WTC11 (cell line): ENCODE data around the gene MARVELD1. TPM values are rescaled to one million over a fixed set of nuclear protein-coding genes. Genes with fewer than 3 reads are reported as not detected.
A peak's percentile ranks its signal among the peaks of the same experiment; 100 is the strongest.

Experiments used
- ATAC-seq: fragments of 200-7000 bp; cut with Tn5 transposase; 2 replicates; pipeline ENCODE4 v1.10.0; 2021; ENCODE audit warnings: mild to moderate bottlenecking, moderate library complexity
- CTCF ChIA-PET: fragments of 300-600 bp; sonication (Branson Sonifier 250); formaldehyde crosslinking; loops from one replicate; lab custom pipeline; 2021; ENCODE audit warnings: antibody characterized with exemption; lab: Charles Lee
- POLR2A ChIA-PET: fragments of 350-600 bp; sonication (Branson Sonifier 250); formaldehyde crosslinking; loops from one replicate; lab custom pipeline; 2021; ENCODE audit warnings: antibody characterized with exemption; lab: Charles Lee
- DNase-seq: peaks from one replicate; pipeline ENCODE4 v3.0.0; 2021; ENCODE audit warnings: low spot score
- H3K27ac Mint-ChIP-seq: 2 replicates; pipeline ENCODE4 v1.8.0; 2021; ENCODE audit warnings: mixed read lengths
- H3K27me3 Mint-ChIP-seq: 2 replicates; pipeline ENCODE4 v1.8.0; 2021; ENCODE audit warnings: low read depth, mild to moderate bottlenecking, moderate library complexity, mixed read lengths
- H3K36me3 Mint-ChIP-seq: 2 replicates; pipeline ENCODE4 v1.8.0; 2021; ENCODE audit warnings: mixed read lengths
- H3K4me1 Mint-ChIP-seq: 2 replicates; pipeline ENCODE4 v1.8.0; 2022; ENCODE audit warnings: mixed read lengths
- H3K4me3 Mint-ChIP-seq: 2 replicates; pipeline ENCODE4 v1.8.0; 2021; ENCODE audit warnings: mild to moderate bottlenecking, moderate library complexity, mixed read lengths
- H3K9me3 Mint-ChIP-seq: 2 replicates; pipeline ENCODE4 v1.8.0; 2021; ENCODE audit warnings: mixed read lengths
- NFATC4 ChIP-seq: fragments of 250-450 bp; sonication (Bioruptor Pico); IDR thresholded peaks from 2 replicates; pipeline ENCODE4 v1.9.0; 2021; ENCODE audit warnings: mild to moderate bottlenecking
- NR1H2 ChIP-seq: sonication (generic); formaldehyde crosslinking; IDR thresholded peaks from 2 replicates; pipeline ENCODE4 v1.9.0; 2021; ENCODE audit warnings: mild to moderate bottlenecking, moderate library complexity, missing genetic modification reagents
- TEAD4 ChIP-seq: sonication (generic); formaldehyde crosslinking; IDR thresholded peaks from 2 replicates; pipeline ENCODE4 v1.8.0; 2022; ENCODE audit warnings: mild to moderate bottlenecking, missing genetic modification reagents
- TP53 ChIP-seq: sonication (generic); formaldehyde crosslinking; IDR thresholded peaks from 2 replicates; pipeline ENCODE4 v1.8.1; 2023; ENCODE audit warnings: mild to moderate bottlenecking, missing genetic modification reagents
- ZNF263 ChIP-seq: sonication (generic); formaldehyde crosslinking; IDR thresholded peaks from 2 replicates; pipeline ENCODE4 v1.8.1; 2022; ENCODE audit warnings: low read depth, mild to moderate bottlenecking, moderate library complexity, missing genetic modification reagents
- ZNF317 ChIP-seq: sonication (generic); formaldehyde crosslinking; IDR thresholded peaks from 2 replicates; pipeline ENCODE4 v1.8.1; 2023; ENCODE audit warnings: low read depth, mild to moderate bottlenecking, moderate library complexity, missing genetic modification reagents, borderline replicate concordance
- ZNF423 ChIP-seq: fragments of 250-450 bp; sonication (Bioruptor Pico); IDR thresholded peaks from 2 replicates; pipeline ENCODE4 v2.1.2; 2022; ENCODE audit warnings: mild to moderate bottlenecking, moderate library complexity
- total RNA-seq: library from RNA; stranded (reverse); gene quantifications from 3 replicates; pipeline ENCODE4 v1.2.3, GENCODE V29; 2021
- TF ChIP-seq, protein P1 (sequence below): sonication (generic); formaldehyde crosslinking; conservative IDR thresholded peaks from 2 replicates; pipeline ENCODE4 v1.8.1; 2023; ENCODE audit warnings: mild to moderate bottlenecking, low read depth, missing genetic modification reagents, moderate library complexity
- TF ChIP-seq, protein P2 (sequence below): fragments of 250-450 bp; sonication (Bioruptor Pico); IDR thresholded peaks from 2 replicates; pipeline ENCODE4 v1.9.0; 2021; ENCODE audit warnings: moderate library complexity, mild to moderate bottlenecking, inconsistent platforms, borderline replicate concordance
- TF ChIP-seq, protein P3 (sequence below): sonication (generic); formaldehyde crosslinking; IDR thresholded peaks from 2 replicates; pipeline ENCODE4 v1.8.0; 2022; ENCODE audit warnings: mild to moderate bottlenecking, missing genetic modification reagents
- TF ChIP-seq, protein P4 (sequence below): sonication (generic); formaldehyde crosslinking; IDR thresholded peaks from 2 replicates; pipeline ENCODE4 v1.8.1; 2022; ENCODE audit warnings: missing genetic modification reagents, borderline replicate concordance
- TF ChIP-seq, protein P5 (sequence below): sonication (generic); formaldehyde crosslinking; IDR thresholded peaks from 2 replicates; pipeline ENCODE4 v1.8.0; 2022; ENCODE audit warnings: mild to moderate bottlenecking, missing genetic modification reagents
- TF ChIP-seq, protein P6 (sequence below): sonication (generic); formaldehyde crosslinking; IDR thresholded peaks from 2 replicates; pipeline ENCODE4 v1.8.1; 2022; ENCODE audit warnings: low read depth, mild to moderate bottlenecking, moderate library complexity, missing genetic modification reagents, borderline replicate concordance
- TF ChIP-seq, protein P7 (sequence below): sonication (generic); formaldehyde crosslinking; IDR thresholded peaks from 2 replicates; pipeline ENCODE4 v1.8.1; 2022; ENCODE audit warnings: low read depth, missing genetic modification reagents, borderline replicate concordance

MARVELD1 gene
- total RNA-seq, 1 experiment from 2014 or later: 37.7 TPM

DNA sequence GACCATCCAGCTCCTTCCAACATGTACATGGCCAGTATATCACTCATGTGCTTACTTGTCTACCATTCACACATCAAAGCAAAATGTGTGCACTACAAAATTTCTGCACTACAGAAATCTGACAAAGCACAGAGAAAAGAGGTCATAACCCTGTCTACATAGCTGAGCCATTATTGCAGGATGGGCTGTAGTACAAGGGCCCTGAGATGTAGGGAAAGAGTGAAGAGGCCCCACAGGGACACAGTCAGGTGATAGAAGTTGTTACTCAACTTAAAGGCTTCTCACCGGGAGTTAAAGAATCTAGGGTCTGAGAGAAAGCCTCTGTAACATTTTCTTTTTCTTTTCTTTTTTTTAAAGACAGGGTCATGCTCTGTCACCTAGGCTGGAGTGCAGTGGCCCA is 44.0 kb upstream of the MARVELD1 start:
- ChIA-PET CTCF (interaction anchor here (1.3 to 1.9 kb wide), 3 partner anchors 17 to 40 kb away, joined by 3 to 8 read pairs (median 3); partner anchors contain the start of gene AVPI1), POLR2A (no interaction called here)
- Mint-ChIP-seq H3K4me3 (no peak overlapping the region), H3K4me1 (no peaks in the 10 kb centered on the region), H3K27me3 (no peaks in the 10 kb centered on the region), H3K9me3 (no peaks in the 10 kb centered on the region), H3K27ac (no peak overlapping the region), H3K36me3 (peaks cover 50% of the 10 kb centered on the region)
- ATAC-seq (no peak), DNase-seq (no peak)
- TF ChIP-seq NR1H2 (CRISPR knock-in tag): no peak
- TF ChIP-seq, protein P1, sequence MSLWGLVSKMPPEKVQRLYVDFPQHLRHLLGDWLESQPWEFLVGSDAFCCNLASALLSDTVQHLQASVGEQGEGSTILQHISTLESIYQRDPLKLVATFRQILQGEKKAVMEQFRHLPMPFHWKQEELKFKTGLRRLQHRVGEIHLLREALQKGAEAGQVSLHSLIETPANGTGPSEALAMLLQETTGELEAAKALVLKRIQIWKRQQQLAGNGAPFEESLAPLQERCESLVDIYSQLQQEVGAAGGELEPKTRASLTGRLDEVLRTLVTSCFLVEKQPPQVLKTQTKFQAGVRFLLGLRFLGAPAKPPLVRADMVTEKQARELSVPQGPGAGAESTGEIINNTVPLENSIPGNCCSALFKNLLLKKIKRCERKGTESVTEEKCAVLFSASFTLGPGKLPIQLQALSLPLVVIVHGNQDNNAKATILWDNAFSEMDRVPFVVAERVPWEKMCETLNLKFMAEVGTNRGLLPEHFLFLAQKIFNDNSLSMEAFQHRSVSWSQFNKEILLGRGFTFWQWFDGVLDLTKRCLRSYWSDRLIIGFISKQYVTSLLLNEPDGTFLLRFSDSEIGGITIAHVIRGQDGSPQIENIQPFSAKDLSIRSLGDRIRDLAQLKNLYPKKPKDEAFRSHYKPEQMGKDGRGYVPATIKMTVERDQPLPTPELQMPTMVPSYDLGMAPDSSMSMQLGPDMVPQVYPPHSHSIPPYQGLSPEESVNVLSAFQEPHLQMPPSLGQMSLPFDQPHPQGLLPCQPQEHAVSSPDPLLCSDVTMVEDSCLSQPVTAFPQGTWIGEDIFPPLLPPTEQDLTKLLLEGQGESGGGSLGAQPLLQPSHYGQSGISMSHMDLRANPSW (CRISPR knock-in tag): no peak
- TF ChIP-seq, protein P2, sequence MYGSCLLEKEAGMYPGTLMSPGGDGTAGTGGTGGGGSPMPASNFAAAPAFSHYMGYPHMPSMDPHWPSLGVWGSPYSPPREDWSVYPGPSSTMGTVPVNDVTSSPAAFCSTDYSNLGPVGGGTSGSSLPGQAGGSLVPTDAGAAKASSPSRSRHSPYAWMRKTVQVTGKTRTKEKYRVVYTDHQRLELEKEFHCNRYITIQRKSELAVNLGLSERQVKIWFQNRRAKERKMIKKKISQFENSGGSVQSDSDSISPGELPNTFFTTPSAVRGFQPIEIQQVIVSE (CRISPR knock-in tag): no peak

DNA sequence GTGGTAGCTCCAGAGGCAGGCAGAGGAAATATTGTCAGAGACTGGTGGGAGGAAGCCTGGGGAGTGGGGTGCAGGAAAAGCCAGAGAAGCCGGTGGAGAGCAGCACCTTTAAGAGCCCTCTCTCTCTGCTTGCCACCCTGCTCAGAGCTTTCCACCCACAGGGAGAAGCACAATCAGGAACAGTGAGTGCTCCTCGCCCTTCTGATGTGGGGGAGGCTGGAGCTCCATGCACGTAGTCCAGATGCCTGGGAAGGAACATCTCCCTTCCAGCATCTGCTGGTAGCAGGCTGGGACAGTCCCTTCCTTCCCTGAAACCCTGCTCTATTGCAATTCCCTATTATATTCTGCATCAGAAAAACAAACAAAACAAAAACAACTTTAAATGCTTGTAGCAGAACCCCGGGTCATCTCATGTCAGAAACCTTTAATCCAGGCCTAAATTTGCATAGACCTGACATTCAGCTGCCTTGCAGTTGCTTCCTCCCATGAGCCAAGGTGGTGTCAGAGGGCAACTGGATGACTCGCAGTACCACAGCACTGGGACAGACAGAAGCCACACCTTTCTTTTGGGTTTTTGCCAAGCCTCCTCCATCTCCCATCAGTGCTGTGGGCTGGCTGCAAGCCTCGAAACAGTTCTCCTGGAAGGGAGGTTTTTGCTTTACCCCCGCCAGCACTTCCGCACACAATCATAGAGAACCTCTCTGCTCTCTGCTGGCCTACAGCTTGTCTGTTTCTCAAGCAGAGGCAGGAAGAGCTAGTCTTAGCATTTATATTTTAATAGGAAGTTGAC is 39.6 kb upstream of the MARVELD1 start:
- Mint-ChIP-seq H3K36me3 (peaks cover 30% of the 10 kb centered on the region), H3K4me3 (no peak overlapping the region), H3K27ac (peak overlapping the region; percentile 60; the same call in 1 of the 2 replicates), H3K27me3 (no peaks in the 10 kb centered on the region), H3K9me3 (no peaks in the 10 kb centered on the region), H3K4me1 (no peaks in the 10 kb centered on the region)
- ChIA-PET POLR2A (interaction anchor here (0.6 kb wide), 1 partner anchor 86 kb away, joined by 4 read pairs; no protein-coding TSS in a partner anchor), CTCF (interaction anchor here (0.6 to 4.0 kb wide), 4 partner anchors 10 to 28 kb away, joined by 3 to 37 read pairs (median 5); partner anchors contain the start of gene AVPI1)
- TF ChIP-seq, protein P3, sequence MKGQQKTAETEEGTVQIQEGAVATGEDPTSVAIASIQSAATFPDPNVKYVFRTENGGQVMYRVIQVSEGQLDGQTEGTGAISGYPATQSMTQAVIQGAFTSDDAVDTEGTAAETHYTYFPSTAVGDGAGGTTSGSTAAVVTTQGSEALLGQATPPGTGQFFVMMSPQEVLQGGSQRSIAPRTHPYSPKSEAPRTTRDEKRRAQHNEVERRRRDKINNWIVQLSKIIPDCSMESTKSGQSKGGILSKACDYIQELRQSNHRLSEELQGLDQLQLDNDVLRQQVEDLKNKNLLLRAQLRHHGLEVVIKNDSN: no peak
- TF ChIP-seq, protein P4, sequence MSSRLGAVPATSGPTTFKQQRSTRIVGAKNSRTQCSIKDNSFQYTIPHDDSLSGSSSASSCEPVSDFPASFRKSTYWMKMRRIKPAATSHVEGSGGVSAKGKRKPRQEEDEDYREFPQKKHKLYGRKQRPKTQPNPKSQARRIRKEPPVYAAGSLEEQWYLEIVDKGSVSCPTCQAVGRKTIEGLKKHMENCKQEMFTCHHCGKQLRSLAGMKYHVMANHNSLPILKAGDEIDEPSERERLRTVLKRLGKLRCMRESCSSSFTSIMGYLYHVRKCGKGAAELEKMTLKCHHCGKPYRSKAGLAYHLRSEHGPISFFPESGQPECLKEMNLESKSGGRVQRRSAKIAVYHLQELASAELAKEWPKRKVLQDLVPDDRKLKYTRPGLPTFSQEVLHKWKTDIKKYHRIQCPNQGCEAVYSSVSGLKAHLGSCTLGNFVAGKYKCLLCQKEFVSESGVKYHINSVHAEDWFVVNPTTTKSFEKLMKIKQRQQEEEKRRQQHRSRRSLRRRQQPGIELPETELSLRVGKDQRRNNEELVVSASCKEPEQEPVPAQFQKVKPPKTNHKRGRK (CRISPR knock-in tag): no peak
- TF ChIP-seq ZNF317 (CRISPR knock-in tag) (no peak), TEAD4 (no peak), TP53 (CRISPR knock-in tag) (no peak), ZNF423 (CRISPR knock-in tag) (no peak), NFATC4 (no peak), ZNF263 (no peak)
- TF ChIP-seq, protein P5, sequence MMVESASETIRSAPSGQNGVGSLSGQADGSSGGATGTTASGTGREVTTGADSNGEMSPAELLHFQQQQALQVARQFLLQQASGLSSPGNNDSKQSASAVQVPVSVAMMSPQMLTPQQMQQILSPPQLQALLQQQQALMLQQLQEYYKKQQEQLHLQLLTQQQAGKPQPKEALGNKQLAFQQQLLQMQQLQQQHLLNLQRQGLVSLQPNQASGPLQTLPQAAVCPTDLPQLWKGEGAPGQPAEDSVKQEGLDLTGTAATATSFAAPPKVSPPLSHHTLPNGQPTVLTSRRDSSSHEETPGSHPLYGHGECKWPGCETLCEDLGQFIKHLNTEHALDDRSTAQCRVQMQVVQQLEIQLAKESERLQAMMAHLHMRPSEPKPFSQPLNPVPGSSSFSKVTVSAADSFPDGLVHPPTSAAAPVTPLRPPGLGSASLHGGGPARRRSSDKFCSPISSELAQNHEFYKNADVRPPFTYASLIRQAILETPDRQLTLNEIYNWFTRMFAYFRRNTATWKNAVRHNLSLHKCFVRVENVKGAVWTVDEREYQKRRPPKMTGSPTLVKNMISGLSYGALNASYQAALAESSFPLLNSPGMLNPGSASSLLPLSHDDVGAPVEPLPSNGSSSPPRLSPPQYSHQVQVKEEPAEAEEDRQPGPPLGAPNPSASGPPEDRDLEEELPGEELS (CRISPR knock-in tag): no peak
- TF ChIP-seq, protein P6, sequence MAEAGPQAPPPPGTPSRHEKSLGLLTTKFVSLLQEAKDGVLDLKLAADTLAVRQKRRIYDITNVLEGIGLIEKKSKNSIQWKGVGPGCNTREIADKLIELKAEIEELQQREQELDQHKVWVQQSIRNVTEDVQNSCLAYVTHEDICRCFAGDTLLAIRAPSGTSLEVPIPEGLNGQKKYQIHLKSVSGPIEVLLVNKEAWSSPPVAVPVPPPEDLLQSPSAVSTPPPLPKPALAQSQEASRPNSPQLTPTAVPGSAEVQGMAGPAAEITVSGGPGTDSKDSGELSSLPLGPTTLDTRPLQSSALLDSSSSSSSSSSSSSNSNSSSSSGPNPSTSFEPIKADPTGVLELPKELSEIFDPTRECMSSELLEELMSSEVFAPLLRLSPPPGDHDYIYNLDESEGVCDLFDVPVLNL (CRISPR knock-in tag): no peak
- TF ChIP-seq, protein P7, sequence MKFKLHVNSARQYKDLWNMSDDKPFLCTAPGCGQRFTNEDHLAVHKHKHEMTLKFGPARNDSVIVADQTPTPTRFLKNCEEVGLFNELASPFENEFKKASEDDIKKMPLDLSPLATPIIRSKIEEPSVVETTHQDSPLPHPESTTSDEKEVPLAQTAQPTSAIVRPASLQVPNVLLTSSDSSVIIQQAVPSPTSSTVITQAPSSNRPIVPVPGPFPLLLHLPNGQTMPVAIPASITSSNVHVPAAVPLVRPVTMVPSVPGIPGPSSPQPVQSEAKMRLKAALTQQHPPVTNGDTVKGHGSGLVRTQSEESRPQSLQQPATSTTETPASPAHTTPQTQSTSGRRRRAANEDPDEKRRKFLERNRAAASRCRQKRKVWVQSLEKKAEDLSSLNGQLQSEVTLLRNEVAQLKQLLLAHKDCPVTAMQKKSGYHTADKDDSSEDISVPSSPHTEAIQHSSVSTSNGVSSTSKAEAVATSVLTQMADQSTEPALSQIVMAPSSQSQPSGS: no peak
- TF ChIP-seq, protein P2 (CRISPR knock-in tag): no peak
- TF ChIP-seq, protein P1 (CRISPR knock-in tag): no peak
- no peak for ATAC-seq
- DNase-seq: no peak
